ENCODE results near the gene MNAT1. TPM values are rescaled to one million over a fixed set of nuclear protein-coding genes. Genes with fewer than 3 reads are reported as not detected.

Gene MNAT1
- polyA plus RNA-seq, 1 donor from 2014 or later: 104 TPM

DNA sequence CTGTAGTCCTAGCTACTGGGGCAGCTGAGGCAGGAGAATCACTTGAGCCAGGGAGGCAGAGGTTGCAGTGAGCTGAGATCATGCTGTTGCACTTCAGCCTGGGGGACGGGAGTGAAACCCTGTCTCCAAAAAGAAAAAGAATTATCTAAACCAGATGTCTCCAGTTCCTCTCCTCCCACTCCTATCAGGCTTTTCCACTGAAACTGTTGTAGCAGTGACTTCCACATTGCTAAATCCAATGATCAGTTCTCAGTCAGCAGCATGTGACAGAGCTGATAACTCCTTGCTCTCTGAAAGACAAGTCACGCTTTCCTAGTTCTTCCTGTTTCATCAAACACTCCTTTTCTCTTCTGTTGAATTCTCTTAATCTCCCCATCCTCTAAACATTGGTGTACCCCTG lies 255.0 kb downstream of the MNAT1 start:
- no peak overlapping the region for H3K9ac ChIP-seq (ENCODE audit: low read length)
- no peaks in the 10 kb centered on the region for H3K79me2 ChIP-seq (replicated peaks; ENCODE audit: insufficient read depth, low read length)

GRCh38 chr14:60998617-60999016 lies 264.1 kb downstream of the MNAT1 start:
- Histone ChIP-seq H3K9me3 (ENCODE audit: low read length) (no peaks in the 10 kb centered on the region), H2AFZ (ENCODE audit: low read depth, low read length) (no peak overlapping the region), H3K4me3 (ENCODE audit: low read length) (no peak overlapping the region), H3K27me3 (ENCODE audit: insufficient read depth, low read depth, low read length) (no peaks in the 10 kb centered on the region), H3F3A (ENCODE audit: insufficient read depth, low read length, poor library complexity, severe bottlenecking) (no peaks in the 10 kb centered on the region), H3K79me2 (replicated peaks; ENCODE audit: insufficient read depth, low read length) (no peaks in the 10 kb centered on the region), H3K9me2 (ENCODE audit: insufficient read depth, low read length) (no peaks in the 10 kb centered on the region), H3K9ac (ENCODE audit: low read length) (no peak overlapping the region), H4K20me1 (ENCODE audit: insufficient read depth) (no peaks in the 10 kb centered on the region), H3K27ac (ENCODE audit: low read length) (no peak overlapping the region), H3K36me3 (ENCODE audit: insufficient read depth, low read length) (peaks cover 4% of the 10 kb centered on the region), H3K4me2 (ENCODE audit: low read length) (no peak overlapping the region)
- TF ChIP-seq EP300 (conservative IDR thresholded peaks at IDR 0.05; ENCODE audit: poor library complexity, severe bottlenecking): no peak
- no peak for TF ChIP-seq EZH2 (IDR thresholded peaks at IDR 0.05; ENCODE audit: borderline replicate concordance, insufficient read depth, low read length, poor library complexity, severe bottlenecking)
- no peak for TF ChIP-seq POLR2AphosphoS5 (IDR thresholded peaks at IDR 0.05)
- TF ChIP-seq, protein P1, sequence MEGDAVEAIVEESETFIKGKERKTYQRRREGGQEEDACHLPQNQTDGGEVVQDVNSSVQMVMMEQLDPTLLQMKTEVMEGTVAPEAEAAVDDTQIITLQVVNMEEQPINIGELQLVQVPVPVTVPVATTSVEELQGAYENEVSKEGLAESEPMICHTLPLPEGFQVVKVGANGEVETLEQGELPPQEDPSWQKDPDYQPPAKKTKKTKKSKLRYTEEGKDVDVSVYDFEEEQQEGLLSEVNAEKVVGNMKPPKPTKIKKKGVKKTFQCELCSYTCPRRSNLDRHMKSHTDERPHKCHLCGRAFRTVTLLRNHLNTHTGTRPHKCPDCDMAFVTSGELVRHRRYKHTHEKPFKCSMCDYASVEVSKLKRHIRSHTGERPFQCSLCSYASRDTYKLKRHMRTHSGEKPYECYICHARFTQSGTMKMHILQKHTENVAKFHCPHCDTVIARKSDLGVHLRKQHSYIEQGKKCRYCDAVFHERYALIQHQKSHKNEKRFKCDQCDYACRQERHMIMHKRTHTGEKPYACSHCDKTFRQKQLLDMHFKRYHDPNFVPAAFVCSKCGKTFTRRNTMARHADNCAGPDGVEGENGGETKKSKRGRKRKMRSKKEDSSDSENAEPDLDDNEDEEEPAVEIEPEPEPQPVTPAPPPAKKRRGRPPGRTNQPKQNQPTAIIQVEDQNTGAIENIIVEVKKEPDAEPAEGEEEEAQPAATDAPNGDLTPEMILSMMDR (IDR thresholded peaks at IDR 0.05; ENCODE audit: poor library complexity, severe bottlenecking): no peak
- no peak for TF ChIP-seq MXI1 (conservative IDR thresholded peaks at IDR 0.05; ENCODE audit: poor library complexity, severe bottlenecking)
- no peak for TF ChIP-seq SMC3 (conservative IDR thresholded peaks at IDR 0.05; ENCODE audit: poor library complexity)
- TF ChIP-seq, protein P2, sequence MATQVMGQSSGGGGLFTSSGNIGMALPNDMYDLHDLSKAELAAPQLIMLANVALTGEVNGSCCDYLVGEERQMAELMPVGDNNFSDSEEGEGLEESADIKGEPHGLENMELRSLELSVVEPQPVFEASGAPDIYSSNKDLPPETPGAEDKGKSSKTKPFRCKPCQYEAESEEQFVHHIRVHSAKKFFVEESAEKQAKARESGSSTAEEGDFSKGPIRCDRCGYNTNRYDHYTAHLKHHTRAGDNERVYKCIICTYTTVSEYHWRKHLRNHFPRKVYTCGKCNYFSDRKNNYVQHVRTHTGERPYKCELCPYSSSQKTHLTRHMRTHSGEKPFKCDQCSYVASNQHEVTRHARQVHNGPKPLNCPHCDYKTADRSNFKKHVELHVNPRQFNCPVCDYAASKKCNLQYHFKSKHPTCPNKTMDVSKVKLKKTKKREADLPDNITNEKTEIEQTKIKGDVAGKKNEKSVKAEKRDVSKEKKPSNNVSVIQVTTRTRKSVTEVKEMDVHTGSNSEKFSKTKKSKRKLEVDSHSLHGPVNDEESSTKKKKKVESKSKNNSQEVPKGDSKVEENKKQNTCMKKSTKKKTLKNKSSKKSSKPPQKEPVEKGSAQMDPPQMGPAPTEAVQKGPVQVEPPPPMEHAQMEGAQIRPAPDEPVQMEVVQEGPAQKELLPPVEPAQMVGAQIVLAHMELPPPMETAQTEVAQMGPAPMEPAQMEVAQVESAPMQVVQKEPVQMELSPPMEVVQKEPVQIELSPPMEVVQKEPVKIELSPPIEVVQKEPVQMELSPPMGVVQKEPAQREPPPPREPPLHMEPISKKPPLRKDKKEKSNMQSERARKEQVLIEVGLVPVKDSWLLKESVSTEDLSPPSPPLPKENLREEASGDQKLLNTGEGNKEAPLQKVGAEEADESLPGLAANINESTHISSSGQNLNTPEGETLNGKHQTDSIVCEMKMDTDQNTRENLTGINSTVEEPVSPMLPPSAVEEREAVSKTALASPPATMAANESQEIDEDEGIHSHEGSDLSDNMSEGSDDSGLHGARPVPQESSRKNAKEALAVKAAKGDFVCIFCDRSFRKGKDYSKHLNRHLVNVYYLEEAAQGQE (IDR thresholded peaks at IDR 0.05; ENCODE audit: borderline replicate concordance): no peak

More for the DNA sequence above, 255.0 kb downstream of the MNAT1 start:
- peaks cover 6% of the 10 kb centered on the region for H3K36me3 ChIP-seq (ENCODE audit: insufficient read depth, low read length)
- no peak overlapping the region for H3K27ac ChIP-seq (ENCODE audit: low read length)
- no peak overlapping the region for H2AFZ ChIP-seq (ENCODE audit: low read depth, low read length)
- H3K9me3 ChIP-seq (ENCODE audit: low read length): no peaks in the 10 kb centered on the region
- no peaks in the 10 kb centered on the region for H3K9me2 ChIP-seq (ENCODE audit: insufficient read depth, low read length)
- H3K4me2 ChIP-seq (ENCODE audit: low read length): no peak overlapping the region
- TF ChIP-seq SMC3 (conservative IDR thresholded peaks at IDR 0.05; ENCODE audit: poor library complexity): no peak
- TF ChIP-seq EZH2 (IDR thresholded peaks at IDR 0.05; ENCODE audit: borderline replicate concordance, insufficient read depth, low read length, poor library complexity, severe bottlenecking): no peak
- no peak for TF ChIP-seq EP300 (conservative IDR thresholded peaks at IDR 0.05; ENCODE audit: poor library complexity, severe bottlenecking)
- no peak for TF ChIP-seq RAD21 (conservative IDR thresholded peaks at IDR 0.05)
- TF ChIP-seq, protein P2 (IDR thresholded peaks at IDR 0.05; ENCODE audit: borderline replicate concordance): no peak
- TF ChIP-seq MXI1 (conservative IDR thresholded peaks at IDR 0.05; ENCODE audit: poor library complexity, severe bottlenecking): no peak
- TF ChIP-seq, protein P1 (IDR thresholded peaks at IDR 0.05; ENCODE audit: poor library complexity, severe bottlenecking): no peak
- TF ChIP-seq TAF1 (IDR thresholded peaks at IDR 0.05; ENCODE audit: low read depth): no peak
- no peak for TF ChIP-seq POLR2AphosphoS5 (IDR thresholded peaks at IDR 0.05)
- no peak overlapping the region for H3K4me3 ChIP-seq (ENCODE audit: low read length)
- no peaks in the 10 kb centered on the region for H3K27me3 ChIP-seq (ENCODE audit: insufficient read depth, low read depth, low read length)
- no peaks in the 10 kb centered on the region for H4K20me1 ChIP-seq (ENCODE audit: insufficient read depth)
- H3F3A ChIP-seq (ENCODE audit: insufficient read depth, low read length, poor library complexity, severe bottlenecking): no peaks in the 10 kb centered on the region
